ENCODE results near the gene AGBL4.

The AGBL4 gene

DNA sequence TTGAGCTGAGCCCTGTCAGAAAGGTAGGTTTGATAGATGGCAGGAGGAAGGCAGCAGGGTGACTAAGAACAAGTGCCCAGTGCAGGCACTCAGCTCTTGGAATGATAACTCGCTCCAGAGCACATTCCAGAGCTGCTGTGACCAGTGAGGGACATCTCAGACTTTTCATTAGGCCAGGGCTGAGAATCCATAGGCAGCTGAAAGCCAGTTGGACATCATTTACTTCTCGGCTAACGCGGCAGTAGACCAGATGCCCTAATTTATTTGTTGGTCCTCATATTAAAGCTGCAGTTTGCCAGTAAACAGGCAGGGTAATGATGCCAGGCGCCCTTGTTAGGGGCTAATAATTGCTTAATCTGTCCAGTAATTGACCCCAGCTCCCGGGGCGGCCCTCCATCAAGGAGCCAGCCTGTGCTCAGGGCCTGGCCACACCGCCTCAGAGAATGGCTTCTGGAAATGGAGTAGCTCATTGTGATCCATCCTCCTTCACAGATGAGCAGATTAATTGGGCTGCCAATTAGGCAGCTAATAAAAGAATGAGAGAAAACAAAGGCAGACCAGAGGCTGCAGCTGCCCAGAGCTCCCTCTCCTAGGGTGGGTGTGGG lies 1369.0 kb downstream of the AGBL4 start:
- intact Hi-C loops (cut with DNase I; ENCODE audit: low total_unique reads) = no loop called here
- no peak for DNase-seq
- Histone ChIP-seq H3K4me1 (no peaks in the 10 kb centered on the region), H3K4me3 (no peak overlapping the region), H3K27ac (no peak overlapping the region), H3K36me3 (no peaks in the 10 kb centered on the region), H3K27me3 (no peaks in the 10 kb centered on the region), H3K9me3 (no peaks in the 10 kb centered on the region)
- TF ChIP-seq CTCF (IDR thresholded peaks at IDR 0.05) = no peak

DNA sequence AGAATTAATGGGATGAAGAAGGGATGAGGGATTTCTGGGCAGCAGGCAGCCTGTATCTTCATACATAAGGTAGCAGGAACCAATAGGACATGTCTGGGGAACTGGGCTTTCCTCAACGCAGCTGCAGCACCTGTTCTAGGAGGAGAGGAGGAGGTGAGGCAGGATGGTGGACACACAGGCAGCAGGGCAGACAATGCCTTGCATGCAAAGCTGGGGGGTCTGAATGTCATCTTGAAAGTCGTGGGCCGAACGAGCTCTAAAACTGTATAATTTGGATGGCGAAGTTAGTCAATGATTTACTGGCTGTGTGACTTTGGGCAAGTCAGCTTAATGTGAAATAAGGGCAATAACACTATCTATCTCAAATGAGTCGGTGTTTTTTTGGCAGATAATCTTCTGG lies 1371.4 kb downstream of the AGBL4 start:
- H3K4me1 ChIP-seq = no peaks in the 10 kb centered on the region
- intact Hi-C loops (cut with DNase I; ENCODE audit: low total_unique reads) = no loop called here
- no peak for DNase-seq
- no peak overlapping the region for H3K27ac ChIP-seq
- TF ChIP-seq CTCF (IDR thresholded peaks at IDR 0.05) = no peak
- H3K4me3 ChIP-seq = no peak overlapping the region
- no peaks in the 10 kb centered on the region for H3K9me3 ChIP-seq
- no peaks in the 10 kb centered on the region for H3K27me3 ChIP-seq
- no peaks in the 10 kb centered on the region for H3K36me3 ChIP-seq

GRCh38 chr1:48649880-48650279 lies 1373.9 kb downstream of the AGBL4 start:
- H3K4me1 ChIP-seq = no peaks in the 10 kb centered on the region
- no peak overlapping the region for H3K4me3 ChIP-seq
- TF ChIP-seq CTCF (IDR thresholded peaks at IDR 0.05) = no peak
- no peak for DNase-seq
- H3K27me3 ChIP-seq = no peaks in the 10 kb centered on the region
- no peaks in the 10 kb centered on the region for H3K9me3 ChIP-seq
- intact Hi-C loops (cut with DNase I; ENCODE audit: low total_unique reads) = no loop called here
- no peaks in the 10 kb centered on the region for H3K36me3 ChIP-seq
- H3K27ac ChIP-seq = no peak overlapping the region

DNA sequence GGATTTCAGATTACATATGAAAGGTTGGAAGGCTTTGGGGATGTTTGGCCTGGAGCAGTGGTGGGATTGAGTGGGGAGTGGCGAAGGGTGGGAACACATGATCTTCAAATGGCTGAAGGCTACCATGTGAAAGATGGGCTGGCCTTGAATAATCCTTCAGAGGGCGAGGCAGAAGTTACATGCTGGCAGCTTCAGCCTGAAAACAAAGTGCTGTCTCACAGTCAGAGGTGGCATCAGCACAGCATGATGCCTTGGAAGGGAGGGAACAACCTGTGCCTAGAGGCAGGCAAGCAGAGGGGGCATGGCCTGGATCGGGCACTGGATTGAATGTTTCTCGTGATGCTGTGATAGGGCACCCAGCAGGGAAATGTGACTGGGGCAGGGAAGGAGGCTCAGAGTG lies 1377.9 kb downstream of the AGBL4 start:
- no peak overlapping the region for H3K4me3 ChIP-seq
- intact Hi-C loops (cut with DNase I; ENCODE audit: low total_unique reads) = no loop called here
- H3K36me3 ChIP-seq = no peaks in the 10 kb centered on the region
- H3K27me3 ChIP-seq = peaks cover 0 to 6% of the 10 kb centered on the region in 2 donors
- TF ChIP-seq CTCF (IDR thresholded peaks at IDR 0.05) = no peak
- H3K4me1 ChIP-seq = no peaks in the 10 kb centered on the region
- no peak overlapping the region for H3K27ac ChIP-seq
- no peak for DNase-seq
- H3K9me3 ChIP-seq = no peaks in the 10 kb centered on the region

- no peak for DNase-seq
- Histone ChIP-seq H3K9me3 (no peaks in the 10 kb centered on the region), H3K4me1 (no peaks in the 10 kb centered on the region), H3K36me3 (no peaks in the 10 kb centered on the region), H3K4me3 (no peak overlapping the region), H3K27ac (no peak overlapping the region), H3K27me3 (peaks cover 0 to 6% of the 10 kb centered on the region in 2 donors)
- TF ChIP-seq CTCF (IDR thresholded peaks at IDR 0.05) = no peak
- intact Hi-C loops (cut with DNase I; ENCODE audit: low total_unique reads) = no loop called here
Measured at GRCh38 chr1:48644905-48645605, 1378.7 kb downstream of the AGBL4 start.
